ENCODE results near the gene PHC1. TPM values are rescaled to one million over a fixed set of nuclear protein-coding genes. Genes with fewer than 3 reads are reported as not detected.
"Not testable (repeated sequence)": the region's sequence is repeated elsewhere in the genome, so short reads cannot be mapped to it uniquely, and the experiment has no call there.

PHC1 gene
- total and polyA plus RNA-seq, 2 donors: 39.9 to 42.3 TPM

GRCh38 chr12:8899830-8900229, 14.5 kb upstream of the PHC1 start:
- no peaks in the 10 kb centered on the region for H3K36me3 ChIP-seq (ENCODE audit: insufficient read depth)
- no peak overlapping the region for H3K27ac ChIP-seq (ENCODE audit: low read depth)
- no peak overlapping the region for H3K4me3 ChIP-seq (ENCODE audit: low read depth, low read length)
- WGBS: 86% methylated on average over 6 of the region's 6 CpGs
- DNase-seq (ENCODE audit: extremely low spot score): no peak
- no peaks in the 10 kb centered on the region for H3K4me1 ChIP-seq (ENCODE audit: insufficient read depth)

DNA sequence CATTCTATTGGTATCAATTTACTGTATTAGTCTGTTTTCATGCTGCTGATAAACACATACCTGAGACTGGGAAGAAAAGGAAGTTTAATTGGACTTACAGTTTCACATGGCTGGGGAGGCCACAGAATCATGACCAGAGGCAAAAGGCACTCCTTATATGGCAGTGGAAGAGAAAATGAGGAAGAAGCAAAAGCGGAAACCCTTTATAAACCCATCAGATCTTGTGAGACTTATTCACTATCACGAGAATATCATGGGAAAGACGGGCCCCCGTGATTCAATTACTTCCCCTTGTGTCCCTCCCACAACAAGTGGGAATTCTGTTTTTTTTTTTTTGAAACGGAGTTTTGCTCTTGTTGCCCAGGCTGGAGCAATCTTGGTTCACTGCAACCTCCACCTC, 11.6 kb upstream of the PHC1 start:
- 84% methylated on average over 5 of the region's 5 CpGs for WGBS
- H3K36me3 ChIP-seq (ENCODE audit: insufficient read depth); H3K27ac ChIP-seq (ENCODE audit: low read depth); DNase-seq (ENCODE audit: extremely low spot score); H3K4me3 ChIP-seq (ENCODE audit: low read depth, low read length); H3K4me1 ChIP-seq (ENCODE audit: insufficient read depth): not testable (repeated sequence)

GRCh38 chr12:8903646-8904045, 10.7 kb upstream of the PHC1 start:
- no peak for DNase-seq (ENCODE audit: extremely low spot score)
- no peak overlapping the region for H3K4me3 ChIP-seq (ENCODE audit: low read depth, low read length)
- H3K4me1 ChIP-seq (ENCODE audit: insufficient read depth): no peaks in the 10 kb centered on the region
- H3K36me3 ChIP-seq (ENCODE audit: insufficient read depth): no peaks in the 10 kb centered on the region
- no peak overlapping the region for H3K27ac ChIP-seq (ENCODE audit: low read depth)
- WGBS: 79% methylated on average over 3 of the region's 3 CpGs

DNA sequence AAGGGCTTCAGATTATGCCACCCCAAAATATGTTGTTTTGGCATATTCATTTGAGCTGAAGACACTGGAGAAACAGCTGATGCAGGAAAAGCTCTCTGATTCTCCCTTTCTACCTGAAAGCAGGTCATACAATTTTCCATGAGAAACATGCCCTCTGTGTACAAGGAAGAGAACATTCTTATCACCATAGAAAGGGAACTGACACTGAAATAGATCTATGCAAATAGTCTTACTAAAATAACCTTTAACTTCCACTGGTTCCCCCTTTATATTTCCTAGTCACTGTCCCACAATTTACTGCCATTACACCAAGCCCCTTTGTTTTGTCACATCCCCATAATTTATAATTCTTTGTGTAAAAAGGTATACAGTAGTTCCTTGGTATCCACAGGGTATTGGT, 9.6 kb upstream of the PHC1 start:
- Histone ChIP-seq H3K4me1 (ENCODE audit: insufficient read depth) (no peaks in the 10 kb centered on the region), H3K27ac (ENCODE audit: low read depth) (no peak overlapping the region), H3K4me3 (ENCODE audit: low read depth, low read length) (no peak overlapping the region), H3K36me3 (ENCODE audit: insufficient read depth) (no peaks in the 10 kb centered on the region)
- no peak for DNase-seq (ENCODE audit: extremely low spot score)

GRCh38 chr12:8905546-8905945, 8.8 kb upstream of the PHC1 start:
- Histone ChIP-seq H3K4me1 (ENCODE audit: insufficient read depth) (no peaks in the 10 kb centered on the region), H3K4me3 (ENCODE audit: low read depth, low read length) (no peak overlapping the region), H3K36me3 (ENCODE audit: insufficient read depth) (no peaks in the 10 kb centered on the region), H3K27ac (ENCODE audit: low read depth) (no peak overlapping the region)
- DNase-seq (ENCODE audit: extremely low spot score): no peak
- WGBS: 46% methylated on average over 10 of the region's 10 CpGs

DNA sequence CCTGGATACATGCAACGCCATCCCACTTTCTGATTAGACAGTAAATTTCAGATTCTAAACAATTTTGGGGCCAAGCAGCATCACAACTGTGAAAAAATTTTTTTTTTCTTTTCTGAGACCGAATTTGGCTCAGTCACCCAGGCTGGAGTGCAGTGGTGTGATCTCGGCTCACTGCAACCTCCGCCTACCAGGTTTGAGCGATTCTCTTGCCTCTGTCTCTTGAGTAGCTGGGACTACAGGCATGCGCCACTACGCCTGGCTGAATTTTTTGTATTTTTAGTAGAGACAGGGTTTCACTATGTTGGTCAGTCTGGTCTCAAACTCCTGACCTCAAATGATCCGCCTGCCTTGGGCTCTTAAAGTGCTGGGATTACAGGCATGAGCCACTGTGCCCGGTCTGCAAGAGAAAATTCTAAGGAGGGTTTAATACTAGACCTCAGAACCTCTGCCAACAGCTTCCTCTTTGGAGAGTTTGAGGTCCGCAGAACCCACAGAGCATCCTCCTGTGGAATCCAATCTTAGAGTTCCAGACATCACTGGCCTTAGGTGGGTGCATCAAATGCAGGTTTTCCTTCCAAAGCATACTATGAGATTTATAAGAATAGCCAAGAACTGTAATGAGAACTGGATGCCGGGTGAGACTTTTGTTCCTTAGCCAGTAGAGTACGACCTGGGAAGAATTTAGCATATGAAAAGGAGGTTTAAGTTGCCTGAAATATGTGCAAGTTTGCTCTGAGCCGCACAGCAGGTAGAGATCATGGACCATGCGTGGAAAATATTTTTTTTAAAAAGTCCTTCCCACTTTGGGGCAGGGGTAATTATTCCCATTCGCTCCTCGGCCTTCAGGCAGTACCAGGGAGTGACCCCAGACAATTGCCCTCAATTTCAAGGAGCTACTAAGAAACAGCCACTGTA, 7.8 kb upstream of the PHC1 start:
- no peak for DNase-seq (ENCODE audit: extremely low spot score)
- H3K4me1 ChIP-seq (ENCODE audit: insufficient read depth): no peaks in the 10 kb centered on the region
- H3K36me3 ChIP-seq (ENCODE audit: insufficient read depth): no peaks in the 10 kb centered on the region
- no peak overlapping the region for H3K27ac ChIP-seq (ENCODE audit: low read depth)
- H3K4me3 ChIP-seq (ENCODE audit: low read depth, low read length): no peak overlapping the region
- 89% methylated on average over 16 of the region's 16 CpGs for WGBS

GRCh38 chr12:8907513-8907912, 6.8 kb upstream of the PHC1 start:
- H3K36me3 ChIP-seq (ENCODE audit: insufficient read depth): no peaks in the 10 kb centered on the region
- no peak overlapping the region for H3K4me3 ChIP-seq (ENCODE audit: low read depth, low read length)
- no peak overlapping the region for H3K27ac ChIP-seq (ENCODE audit: low read depth)
- WGBS: 76% methylated on average over 3 of the region's 3 CpGs
- DNase-seq (ENCODE audit: extremely low spot score): no peak
- H3K4me1 ChIP-seq (ENCODE audit: insufficient read depth): no peaks in the 10 kb centered on the region

DNA sequence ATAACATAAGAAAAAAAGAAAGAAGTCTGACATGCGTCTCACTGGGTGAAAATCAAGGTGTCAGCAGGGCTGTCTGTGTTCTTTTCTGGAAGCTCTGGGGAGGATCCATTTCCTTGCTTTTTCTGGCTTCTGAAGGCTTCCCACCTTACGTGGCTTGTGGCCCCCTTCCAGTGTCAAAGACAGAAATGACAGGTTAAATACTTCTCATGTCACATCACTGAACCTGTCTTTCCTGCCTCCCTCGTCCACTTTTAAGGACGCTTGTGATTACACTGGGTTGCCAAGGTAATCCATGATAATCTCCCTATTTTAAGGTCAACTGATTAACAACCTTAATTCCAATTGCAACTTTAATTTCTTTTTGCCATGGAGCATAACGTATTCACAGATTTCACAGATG, 4.6 kb upstream of the PHC1 start:
- no peak for DNase-seq (ENCODE audit: extremely low spot score)
- no peaks in the 10 kb centered on the region for H3K36me3 ChIP-seq (ENCODE audit: insufficient read depth)
- H3K4me1 ChIP-seq (ENCODE audit: insufficient read depth): no peaks in the 10 kb centered on the region
- 82% methylated on average over 5 of the region's 5 CpGs for WGBS
- no peak overlapping the region for H3K4me3 ChIP-seq (ENCODE audit: low read depth, low read length)
- no peak overlapping the region for H3K27ac ChIP-seq (ENCODE audit: low read depth)

DNA sequence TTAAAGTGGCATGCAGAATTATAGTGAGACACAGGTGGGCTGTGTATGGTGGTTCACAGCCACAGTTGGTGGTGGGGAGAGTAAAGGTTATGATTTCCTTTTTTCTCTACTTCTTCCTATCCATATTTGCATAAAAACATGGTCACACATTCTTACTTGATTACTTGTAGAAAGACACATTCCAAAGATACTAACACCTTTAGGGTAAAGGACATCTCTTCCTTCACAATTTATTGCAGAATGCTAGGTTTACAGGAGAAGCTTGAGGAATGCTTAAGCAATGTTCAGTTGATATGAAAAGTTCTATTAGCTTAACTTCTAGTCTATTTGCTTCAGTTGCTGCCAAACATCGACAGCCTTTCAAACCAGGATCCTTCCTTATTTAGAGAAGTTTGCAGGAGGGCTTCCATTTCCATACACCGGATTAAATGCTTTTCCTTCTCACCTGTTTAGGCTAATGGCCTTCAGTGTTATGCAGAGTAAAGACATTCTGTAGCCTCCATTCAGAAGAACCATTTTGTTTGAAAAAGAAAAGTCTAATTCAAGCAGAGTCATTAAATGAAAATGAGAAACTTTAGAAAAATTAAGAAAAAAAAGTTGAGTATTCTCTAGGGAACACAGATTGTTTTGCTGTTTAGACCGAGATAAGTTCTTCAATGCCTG, 2.6 kb upstream of the PHC1 start:
- DNase-seq (ENCODE audit: extremely low spot score): no peak
- Histone ChIP-seq H3K4me1 (ENCODE audit: insufficient read depth) (no peaks in the 10 kb centered on the region), H3K27ac (ENCODE audit: low read depth) (no peak overlapping the region), H3K36me3 (ENCODE audit: insufficient read depth) (no peaks in the 10 kb centered on the region), H3K4me3 (ENCODE audit: low read depth, low read length) (no peak overlapping the region)
- 66% methylated on average over 3 of the region's 3 CpGs for whole genome bisulfite sequencing

GRCh38 chr12:8912914-8913313, 1.4 kb upstream of the PHC1 start:
- no peaks in the 10 kb centered on the region for H3K36me3 ChIP-seq (ENCODE audit: insufficient read depth)
- peak overlapping the region; percentile 18 for H3K27ac ChIP-seq (ENCODE audit: low read depth)
- H3K4me3 ChIP-seq (ENCODE audit: low read depth, low read length): peak overlapping the region; percentile 1
- no peaks in the 10 kb centered on the region for H3K4me1 ChIP-seq (ENCODE audit: insufficient read depth)
- WGBS: 25% methylated on average over 9 of the region's 9 CpGs
- DNase-seq (ENCODE audit: extremely low spot score): no peak

DNA sequence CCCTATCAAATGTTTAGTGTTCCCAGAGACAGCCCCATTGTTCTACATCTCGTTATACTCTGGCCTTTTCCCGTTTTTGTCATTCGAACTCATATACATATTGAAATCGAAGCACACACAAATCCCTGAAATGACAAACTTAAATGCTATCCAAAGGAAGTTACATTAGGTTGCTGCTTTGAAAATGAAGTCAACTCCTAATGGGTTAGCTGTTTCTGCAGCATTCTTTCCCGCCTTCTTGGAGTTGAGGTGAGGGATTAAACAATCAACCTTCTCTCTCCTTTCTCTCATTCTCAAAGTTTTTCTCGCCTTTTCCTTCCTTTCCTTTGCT, 642 bp upstream of the PHC1 start:
- Histone ChIP-seq H3K27ac (ENCODE audit: low read depth) (peak overlapping the region; percentile 83), H3K36me3 (ENCODE audit: insufficient read depth) (no peaks in the 10 kb centered on the region), H3K4me3 (ENCODE audit: low read depth, low read length) (peak overlapping the region; percentile 85), H3K4me1 (ENCODE audit: insufficient read depth) (no peaks in the 10 kb centered on the region)
- no peak for DNase-seq (ENCODE audit: extremely low spot score)
- 8% methylated on average over 6 of the region's 6 CpGs for WGBS

DNA sequence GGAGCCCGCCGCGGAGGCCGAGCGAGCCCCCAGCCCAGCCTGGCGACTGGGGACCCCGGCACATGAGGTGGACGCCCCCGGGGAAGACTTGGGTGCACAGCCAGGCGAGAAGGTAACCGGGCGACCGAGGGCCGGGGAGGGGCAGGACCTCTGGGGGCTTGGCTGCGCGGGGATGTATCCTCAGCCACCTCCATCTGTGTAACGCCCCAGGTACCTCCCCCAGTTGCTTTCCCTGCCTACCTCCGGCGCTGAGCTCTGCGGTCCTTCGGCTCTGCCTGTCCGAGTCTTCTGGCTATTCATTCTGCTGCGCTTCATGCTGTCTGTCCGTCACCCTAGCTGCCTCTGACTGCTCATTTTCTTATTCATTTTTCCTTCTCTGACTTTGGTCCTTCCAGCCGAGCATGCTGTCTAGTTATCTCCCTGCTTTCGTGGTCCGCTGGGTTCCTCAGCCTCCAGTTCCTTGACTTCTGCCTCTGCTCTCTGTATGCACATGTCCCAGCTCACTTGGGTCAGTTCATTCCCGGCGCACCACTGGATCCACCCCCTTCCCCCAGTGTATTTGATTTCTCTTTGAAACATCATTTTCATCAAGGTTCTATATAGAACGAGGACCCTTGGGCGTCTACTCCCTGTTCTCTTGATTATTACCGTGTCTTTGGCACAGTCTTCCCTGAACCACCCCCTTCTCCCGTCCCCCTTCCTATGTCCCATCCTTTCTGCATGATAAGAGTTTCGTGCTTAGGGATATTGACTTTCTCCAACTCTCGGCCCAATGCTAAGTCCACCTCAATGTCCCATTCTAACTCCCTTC, 612 bp downstream of the PHC1 start:
- no peaks in the 10 kb centered on the region for H3K4me1 ChIP-seq (ENCODE audit: insufficient read depth)
- 2% methylated on average over 28 of the region's 35 CpGs for WGBS
- no peak overlapping the region for H3K27ac ChIP-seq (ENCODE audit: low read depth)
- peak overlapping the region; percentile 85 for H3K4me3 ChIP-seq (ENCODE audit: low read depth, low read length)
- peaks cover 3% of the 10 kb centered on the region for H3K36me3 ChIP-seq (ENCODE audit: insufficient read depth)
- DNase-seq (ENCODE audit: extremely low spot score): no peak

DNA sequence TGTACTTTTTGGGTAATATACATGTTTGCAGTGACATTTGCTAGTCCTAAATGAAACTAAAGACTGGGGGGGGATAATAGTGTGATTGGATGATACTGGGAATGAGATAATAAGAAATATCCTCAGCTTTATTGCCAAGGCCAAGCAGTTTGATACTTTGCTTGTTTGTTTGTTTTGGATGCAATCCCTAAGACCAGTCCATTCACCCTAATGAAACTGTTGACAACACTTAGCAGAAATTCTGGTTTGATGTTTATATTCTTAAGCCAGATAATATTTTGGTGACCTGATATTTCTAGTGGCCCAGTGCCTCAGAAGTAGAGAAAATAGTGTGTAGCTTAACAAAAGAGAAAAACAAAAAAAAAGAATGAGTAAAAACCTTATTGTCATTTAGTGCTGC, 1.8 kb downstream of the PHC1 start:
- no peaks in the 10 kb centered on the region for H3K4me1 ChIP-seq (ENCODE audit: insufficient read depth)
- no peak for DNase-seq (ENCODE audit: extremely low spot score)
- H3K36me3 ChIP-seq (ENCODE audit: insufficient read depth): peaks cover 5% of the 10 kb centered on the region
- H3K27ac ChIP-seq (ENCODE audit: low read depth): no peak overlapping the region
- H3K4me3 ChIP-seq (ENCODE audit: low read depth, low read length): no peak overlapping the region

DNA sequence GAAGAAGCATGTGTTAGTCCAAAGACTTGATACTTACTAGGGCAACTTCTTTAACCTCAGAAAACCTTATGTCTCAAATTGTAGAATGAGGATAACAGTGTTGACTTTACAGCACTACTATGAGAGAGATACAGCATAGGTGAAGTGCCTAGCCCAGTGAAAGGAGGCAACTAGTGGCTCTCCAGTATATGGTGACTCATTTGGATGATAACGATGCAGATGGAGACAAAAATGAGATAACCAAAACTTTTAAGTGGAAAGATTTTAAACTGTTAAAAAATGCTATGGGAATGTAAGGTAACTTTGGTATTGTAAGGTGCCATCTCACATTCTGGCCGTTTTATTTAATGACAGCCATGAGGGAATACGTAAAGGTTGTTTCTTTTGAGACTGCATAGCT, 2.7 kb downstream of the PHC1 start:
- Histone ChIP-seq H3K27ac (ENCODE audit: low read depth) (no peak overlapping the region), H3K4me3 (ENCODE audit: low read depth, low read length) (no peak overlapping the region), H3K36me3 (ENCODE audit: insufficient read depth) (peaks cover 7% of the 10 kb centered on the region), H3K4me1 (ENCODE audit: insufficient read depth) (no peaks in the 10 kb centered on the region)
- no peak for DNase-seq (ENCODE audit: extremely low spot score)
- WGBS: 79% methylated on average over 3 of the region's 3 CpGs
